Loucy (cell line): ENCODE results near the gene NKAIN4.

Source experiments
- H2AFZ ChIP-seq: fragments of 200-600 bp; sonication (generic); 2 replicates; pipeline ENCODE4 v1.6.0; 2016; ENCODE audit warnings: antibody characterized with exemption, mild to moderate bottlenecking, low read length, moderate library complexity
- H3F3A ChIP-seq: fragments of 200-600 bp; 2 replicates; pipeline ENCODE4 v1.6.0; 2016; ENCODE audit warnings: antibody characterized with exemption, low read depth, mild to moderate bottlenecking
- H3K27me3 ChIP-seq: fragments of 200-600 bp; sonication (generic); 2 replicates; pipeline ENCODE4 v1.6.1; 2014; ENCODE audit warnings: low read length, mild to moderate bottlenecking; ENCODE audit not compliant: insufficient read depth, poor library complexity, severe bottlenecking
- H3K36me3 ChIP-seq: fragments of 200-600 bp; sonication (generic); 2 replicates; pipeline ENCODE4 v1.6.1; 2016; ENCODE audit warnings: low read length; ENCODE audit not compliant: insufficient read depth
- H3K4me1 ChIP-seq: fragments of 200-600 bp; sonication (generic); 2 replicates; pipeline ENCODE4 v1.5.1; 2014; ENCODE audit warnings: low read length, mild to moderate bottlenecking; ENCODE audit not compliant: insufficient read depth, poor library complexity, severe bottlenecking
- H3K4me2 ChIP-seq: fragments of 200-600 bp; sonication (generic); 2 replicates; pipeline ENCODE4 v1.6.0; 2014; ENCODE audit warnings: antibody characterized with exemption, low read length, low read depth, mild to moderate bottlenecking; ENCODE audit not compliant: poor library complexity, severe bottlenecking
- H3K4me3 ChIP-seq: fragments of 200-600 bp; sonication (generic); 2 replicates; pipeline ENCODE4 v1.5.1; 2014; ENCODE audit warnings: low read length, mild to moderate bottlenecking, mixed read lengths; ENCODE audit not compliant: poor library complexity, severe bottlenecking
- H3K79me2 ChIP-seq: fragments of 200-600 bp; sonication (generic); 2 replicates; pipeline ENCODE4 v1.6.1; 2014; ENCODE audit warnings: low read length; ENCODE audit not compliant: insufficient read depth
- H3K9ac ChIP-seq: fragments of 200-600 bp; sonication (generic); 2 replicates; pipeline ENCODE4 v1.6.0; 2014; ENCODE audit warnings: mild to moderate bottlenecking, low read depth, low read length, moderate library complexity; ENCODE audit not compliant: poor library complexity, severe bottlenecking
- H3K9me2 ChIP-seq: fragments of 200-600 bp; sonication (generic); replicated peaks from 2 replicates; pipeline ENCODE4 v1.6.1; 2016; ENCODE audit warnings: low read depth, low read length, mixed read lengths
- H3K9me3 ChIP-seq: fragments of 200-600 bp; sonication (generic); 2 replicates; pipeline ENCODE4 v1.6.1; 2014; ENCODE audit warnings: mild to moderate bottlenecking, antibody characterized with exemption, low read length, low read depth; ENCODE audit not compliant: insufficient read depth
- H4K20me1 ChIP-seq: fragments of 200-600 bp; sonication (generic); 2 replicates; pipeline ENCODE4 v1.6.0; 2014; ENCODE audit warnings: antibody characterized with exemption, low read length, mild to moderate bottlenecking; ENCODE audit not compliant: insufficient read depth, poor library complexity, severe bottlenecking
- CTCF ChIP-seq: fragments of 200-600 bp; sonication (generic); conservative IDR thresholded peaks from 2 replicates; pipeline ENCODE4 v1.5.1; 2014; ENCODE audit warnings: mild to moderate bottlenecking, antibody characterized with exemption, low read length
- EZH2phosphoT487 ChIP-seq: fragments of 200-600 bp; IDR thresholded peaks from 2 replicates; pipeline ENCODE4 v1.6.1; 2018; ENCODE audit warnings: antibody characterized with exemption, mild to moderate bottlenecking, moderate library complexity, borderline replicate concordance

Gene NKAIN4

GRCh38 chr20:63198606-63199005 lies 55.7 kb downstream of the NKAIN4 start:
- no peak for TF ChIP-seq EZH2phosphoT487
- TF ChIP-seq CTCF, result no peak
- H3K9me2 ChIP-seq, result no peaks in the 10 kb centered on the region
- H3K4me3 ChIP-seq, result no peak overlapping the region
- no peaks in the 10 kb centered on the region for H3K9me3 ChIP-seq
- H3K79me2 ChIP-seq, result peaks cover 87% of the 10 kb centered on the region
- H2AFZ ChIP-seq, result no peak overlapping the region
- peaks cover 11% of the 10 kb centered on the region for H3K4me1 ChIP-seq
- peaks cover 75% of the 10 kb centered on the region for H4K20me1 ChIP-seq
- peaks cover 71% of the 10 kb centered on the region; the same call in 1 of the 2 replicates for H3K36me3 ChIP-seq
- H3K4me2 ChIP-seq, result no peak overlapping the region
- no peaks in the 10 kb centered on the region for H3K27me3 ChIP-seq
- H3F3A ChIP-seq, result no peaks in the 10 kb centered on the region
- no peak overlapping the region for H3K9ac ChIP-seq

GRCh38 chr20:63196768-63197470 lies 57.3 kb downstream of the NKAIN4 start:
- H4K20me1 ChIP-seq, result peaks cover 62% of the 10 kb centered on the region
- H3K9me3 ChIP-seq, result no peaks in the 10 kb centered on the region
- peaks cover 54% of the 10 kb centered on the region; the same call in 1 of the 2 replicates for H3K36me3 ChIP-seq
- TF ChIP-seq EZH2phosphoT487, result no peak
- TF ChIP-seq CTCF, result no peak
- H2AFZ ChIP-seq, result no peak overlapping the region
- H3K4me2 ChIP-seq, result no peak overlapping the region
- H3K27me3 ChIP-seq, result no peaks in the 10 kb centered on the region
- peaks cover 11% of the 10 kb centered on the region for H3K4me1 ChIP-seq
- no peaks in the 10 kb centered on the region for H3F3A ChIP-seq
- H3K79me2 ChIP-seq, result peaks cover 70% of the 10 kb centered on the region
- no peak overlapping the region for H3K9ac ChIP-seq
- H3K9me2 ChIP-seq, result no peaks in the 10 kb centered on the region
- H3K4me3 ChIP-seq, result no peak overlapping the region

GRCh38 chr20:63194797-63195173 lies 59.5 kb downstream of the NKAIN4 start:
- Histone ChIP-seq H3K9me2 (no peaks in the 10 kb centered on the region), H2AFZ (no peak overlapping the region), H3K4me3 (no peak overlapping the region), H3F3A (no peaks in the 10 kb centered on the region), H3K4me1 (peaks cover 6% of the 10 kb centered on the region), H4K20me1 (peaks cover 42% of the 10 kb centered on the region), H3K79me2 (peaks cover 48% of the 10 kb centered on the region), H3K9me3 (no peaks in the 10 kb centered on the region), H3K36me3 (peaks cover 37% of the 10 kb centered on the region; the same call in 1 of the 2 replicates), H3K9ac (no peak overlapping the region), H3K4me2 (no peak overlapping the region), H3K27me3 (no peaks in the 10 kb centered on the region)
- no peak for TF ChIP-seq EZH2phosphoT487
- TF ChIP-seq CTCF, result no peak
